Activated T-cell treated with anti-CD3 and anti-CD28 coated beads, Interleukin-2, amount 50 U/mL, for 72 hours (primary cell): Measurements from ENCODE around the gene PRR5L. TPM values are rescaled to one million over a fixed set of nuclear protein-coding genes. Genes with fewer than 3 reads are reported as not detected.

ENCODE experiments used
- ATAC-seq, 2 donors: fragments of 150-1000 bp; cut with Tn5 transposase; replicated peaks in 1 of 2; 2 replicates each; pipeline ENCODE4 v1.10.0; 2021; ENCODE audit warnings: moderate library complexity in 2 of 2, mild to moderate bottlenecking in 1 of 2
- DNase-seq, 2 donors: peaks; one replicate each; pipeline ENCODE4 v3.0.0; 2021 to 2022; ENCODE audit warnings: mixed read lengths in 1 of 2
- H3K27ac Mint-ChIP-seq: one replicate; pipeline ENCODE4 v1.8.0; 2022; ENCODE audit warnings: mild to moderate bottlenecking, moderate library complexity, mixed read lengths
- H3K27me3 Mint-ChIP-seq: one replicate; pipeline ENCODE4 v1.8.0; 2022; ENCODE audit warnings: low read depth, mixed read lengths
- H3K36me3 Mint-ChIP-seq, 2 donors: one replicate each; pipeline ENCODE4 v1.8.0; 2022; ENCODE audit warnings: mixed read lengths in 2 of 2, mild to moderate bottlenecking in 1 of 2; ENCODE audit not compliant: insufficient read depth in 2 of 2
- H3K4me1 Mint-ChIP-seq: one replicate; pipeline ENCODE4 v1.8.0; 2022; ENCODE audit warnings: low read depth, mixed read lengths
- H3K4me3 Mint-ChIP-seq, 2 donors: one replicate each; pipeline ENCODE4 v1.8.0; 2022; ENCODE audit warnings: mild to moderate bottlenecking in 2 of 2, mixed read lengths in 2 of 2, moderate library complexity in 2 of 2
- H3K9me3 Mint-ChIP-seq, 2 donors: one replicate each; pipeline ENCODE4 v1.8.0; 2022; ENCODE audit warnings: mixed read lengths in 2 of 2
- total RNA-seq, 2 donors: library from RNA; stranded (reverse); gene quantifications; one replicate each; pipeline ENCODE4 v1.2.3, GENCODE V29; 2022

The PRR5L gene
- total RNA-seq, 2 donors from 2014 or later: 14.2 to 14.6 TPM

DNA sequence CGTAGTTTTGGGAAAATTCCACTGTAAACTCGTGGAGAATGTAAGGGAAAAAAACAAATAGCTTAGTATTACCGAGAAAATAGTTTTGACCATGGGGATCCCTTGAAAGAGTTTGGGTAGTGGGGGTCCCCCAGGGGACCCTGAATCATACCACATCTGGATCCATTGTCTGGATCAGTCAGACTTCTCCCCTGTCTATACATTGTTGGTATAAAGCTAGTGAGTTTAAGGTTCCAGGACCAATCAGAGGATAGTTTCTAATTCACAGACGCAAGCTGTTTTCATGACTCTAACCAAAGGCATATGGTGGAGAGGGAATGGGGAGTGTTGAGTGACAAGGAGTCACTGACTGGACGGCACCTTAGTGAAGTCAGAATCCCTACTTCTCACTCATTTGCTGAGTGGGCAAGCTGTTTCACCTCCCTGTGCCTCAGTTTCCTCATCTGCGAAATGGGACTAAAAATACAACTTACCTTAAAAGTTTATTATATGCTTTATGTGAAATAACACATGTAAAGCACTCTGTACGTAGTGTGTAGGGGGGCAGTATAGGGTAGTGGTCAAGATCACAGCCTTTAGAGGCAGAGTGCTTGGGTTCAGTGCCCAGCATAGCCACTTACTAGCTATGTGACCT lies 123.8 kb downstream of the PRR5L start:
- no peak overlapping the region for H3K27ac Mint-ChIP-seq
- no peak overlapping the region for H3K4me3 Mint-ChIP-seq
- DNase-seq (no peak), ATAC-seq (no peak)
- peaks cover 49% of the 10 kb centered on the region for H3K4me1 Mint-ChIP-seq
- H3K9me3 Mint-ChIP-seq: no peaks in the 10 kb centered on the region
- H3K27me3 Mint-ChIP-seq: peaks cover 14% of the 10 kb centered on the region
- peaks cover 5 to 14% of the 10 kb centered on the region in 2 donors for H3K36me3 Mint-ChIP-seq

DNA sequence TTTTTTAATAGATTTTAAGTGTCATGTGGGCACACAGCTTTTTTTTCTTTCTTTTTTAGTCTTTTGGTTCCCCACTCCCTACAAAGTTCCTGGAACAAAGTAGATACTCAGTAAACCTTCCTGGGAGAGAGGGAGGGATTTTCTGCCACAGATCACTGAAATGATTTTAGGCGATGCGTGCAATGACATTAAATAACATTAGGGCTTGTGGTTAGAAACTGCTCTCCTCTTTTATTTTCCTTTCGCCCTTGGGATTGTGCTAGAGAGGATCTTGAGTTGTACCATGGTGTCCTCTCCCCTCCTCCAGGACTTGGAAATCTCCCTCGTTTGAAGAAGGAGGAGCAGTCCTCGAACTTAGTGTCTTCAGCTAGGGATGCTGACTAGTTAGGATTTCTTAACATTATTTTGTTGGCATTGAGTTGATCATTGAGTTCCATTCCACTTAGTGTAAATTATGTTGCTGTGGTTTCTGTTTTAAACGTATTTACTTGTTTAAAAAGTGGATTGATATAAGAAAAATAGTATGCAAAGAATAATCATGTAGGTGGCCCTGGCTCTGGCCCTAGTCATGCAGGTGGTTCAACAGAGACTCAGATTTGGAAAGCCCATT lies 125.6 kb downstream of the PRR5L start:
- DNase-seq: no peak
- peak overlapping the region; percentile 88 for H3K27ac Mint-ChIP-seq
- H3K4me3 Mint-ChIP-seq: peak overlapping the region; percentile 56 to 78
- H3K36me3 Mint-ChIP-seq: peaks cover 3 to 14% of the 10 kb centered on the region in 2 donors
- H3K27me3 Mint-ChIP-seq: peaks cover 14% of the 10 kb centered on the region
- peaks cover 52% of the 10 kb centered on the region for H3K4me1 Mint-ChIP-seq
- no peak for ATAC-seq
- H3K9me3 Mint-ChIP-seq: no peaks in the 10 kb centered on the region

DNA sequence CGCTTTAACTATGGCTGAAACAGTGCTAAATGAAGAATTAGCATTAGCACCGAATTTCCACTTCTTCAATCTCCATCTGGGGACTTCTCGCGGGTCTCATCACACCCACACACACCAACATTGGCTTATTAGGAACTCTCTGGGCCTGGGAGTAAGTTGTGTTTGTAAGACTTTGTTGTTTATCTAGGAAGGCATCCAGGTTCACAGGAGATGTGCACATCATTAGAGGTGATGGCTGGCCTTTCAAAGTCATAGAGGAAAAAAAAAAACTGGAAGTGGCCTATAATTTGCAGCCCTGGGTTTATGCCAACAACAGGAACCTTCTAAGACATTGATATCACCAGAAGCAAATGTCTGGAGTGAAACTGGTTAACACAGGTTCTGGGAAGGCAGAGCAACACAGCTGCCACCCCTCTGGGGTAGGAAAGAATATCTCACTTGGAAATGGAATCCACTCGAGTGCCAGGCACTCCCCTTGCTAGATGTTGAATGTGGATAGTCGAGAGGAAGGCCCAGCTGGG lies 129.5 kb downstream of the PRR5L start:
- no peaks in the 10 kb centered on the region for H3K9me3 Mint-ChIP-seq
- H3K27ac Mint-ChIP-seq: peak overlapping the region; percentile 17
- H3K36me3 Mint-ChIP-seq: peaks cover 0 to 10% of the 10 kb centered on the region in 2 donors
- peaks cover 30% of the 10 kb centered on the region for H3K4me1 Mint-ChIP-seq
- peaks cover 14% of the 10 kb centered on the region for H3K27me3 Mint-ChIP-seq
- no peak overlapping the region for H3K4me3 Mint-ChIP-seq
- DNase-seq: no peak
- ATAC-seq: no peak

DNA sequence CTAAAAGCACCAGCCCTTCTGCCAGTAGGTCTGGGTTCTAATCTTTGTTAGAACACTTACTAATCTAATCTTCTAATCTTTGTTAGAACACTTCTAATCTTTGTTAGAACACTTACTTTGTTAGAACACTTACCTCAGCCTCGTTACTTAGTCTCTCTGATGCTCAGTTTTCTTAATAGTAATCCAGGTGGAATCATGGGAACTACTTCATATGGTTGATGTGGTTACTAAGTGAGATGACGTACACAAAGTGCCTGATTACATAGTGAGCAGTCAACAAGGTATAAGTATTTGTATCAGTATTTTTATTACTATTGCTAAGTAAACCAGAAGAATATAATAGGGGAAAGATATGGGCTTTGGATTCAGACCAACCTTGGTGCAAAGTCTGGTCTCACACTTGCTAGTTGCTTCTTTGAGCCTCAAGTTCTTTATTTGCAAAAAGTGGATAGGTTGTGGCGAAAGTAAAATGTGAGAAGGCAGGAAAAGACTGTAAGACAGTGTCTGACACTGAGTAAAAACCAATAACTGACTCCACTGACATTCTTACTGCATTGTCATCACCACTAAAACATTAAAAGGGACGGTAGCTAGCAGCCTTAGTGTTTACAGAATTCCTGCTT lies 130.2 kb downstream of the PRR5L start:
- no peak overlapping the region for H3K4me3 Mint-ChIP-seq
- H3K9me3 Mint-ChIP-seq: no peaks in the 10 kb centered on the region

DNA sequence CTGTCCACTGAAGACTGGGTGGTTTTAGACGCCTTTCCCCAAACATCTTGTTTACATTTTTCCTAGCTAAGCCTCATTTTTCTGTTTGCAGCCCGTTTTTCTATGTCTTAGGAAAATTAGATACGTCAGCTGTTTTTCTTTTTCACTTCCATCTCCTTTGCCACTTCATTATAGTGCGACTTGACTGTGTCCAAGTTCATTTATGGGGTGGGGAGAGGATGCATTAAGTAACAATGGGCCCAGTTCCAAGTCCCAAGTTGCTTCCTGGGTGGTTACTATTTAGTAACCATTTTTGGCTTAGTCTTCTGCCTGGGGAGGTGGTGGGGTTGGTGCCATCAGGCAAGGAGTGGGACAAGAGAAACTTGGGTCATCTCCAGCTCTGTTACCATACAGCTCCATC lies 131.0 kb downstream of the PRR5L start:
- Mint-ChIP-seq H3K4me1 (peaks cover 22% of the 10 kb centered on the region), H3K36me3 (peaks cover 0 to 10% of the 10 kb centered on the region in 2 donors), H3K9me3 (no peaks in the 10 kb centered on the region), H3K4me3 (no peak overlapping the region), H3K27ac (no peak overlapping the region), H3K27me3 (peaks cover 9% of the 10 kb centered on the region)
- ATAC-seq (no peak), DNase-seq (no peak)

More for the DNA sequence above, 130.2 kb downstream of the PRR5L start:
- ATAC-seq (peak in 1 of 2 donors; percentile 26), DNase-seq (no peak)
- peaks cover 23% of the 10 kb centered on the region for H3K4me1 Mint-ChIP-seq
- peaks cover 14% of the 10 kb centered on the region for H3K27me3 Mint-ChIP-seq
- peaks cover 0 to 10% of the 10 kb centered on the region in 2 donors for H3K36me3 Mint-ChIP-seq
- H3K27ac Mint-ChIP-seq: peak overlapping the region; percentile 55

DNA sequence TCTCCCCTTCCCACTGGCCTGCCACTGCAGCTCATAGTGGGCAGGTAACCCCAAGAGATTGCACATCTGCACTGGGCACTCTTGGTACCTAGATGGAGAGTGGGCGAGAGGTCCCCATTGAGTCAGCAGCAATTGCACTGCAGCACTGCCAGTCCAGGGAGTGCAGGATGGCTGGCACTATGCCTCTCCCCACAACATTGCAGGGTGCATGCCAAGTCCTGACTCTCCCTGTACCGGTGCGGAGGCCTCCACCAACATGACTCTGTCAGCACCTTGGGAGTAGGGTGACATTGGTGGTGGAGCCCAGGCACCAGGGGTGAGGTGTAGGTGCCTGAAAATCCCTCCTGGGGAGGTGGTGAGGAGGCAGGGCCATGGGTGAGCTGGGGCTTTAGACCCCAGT lies 131.8 kb downstream of the PRR5L start:
- Mint-ChIP-seq H3K27ac (no peak overlapping the region), H3K4me3 (no peak overlapping the region), H3K36me3 (peaks cover 0 to 8% of the 10 kb centered on the region in 2 donors), H3K9me3 (no peaks in the 10 kb centered on the region), H3K27me3 (peaks cover 5% of the 10 kb centered on the region), H3K4me1 (peaks cover 21% of the 10 kb centered on the region)
- no peak for DNase-seq
- no peak for ATAC-seq

DNA sequence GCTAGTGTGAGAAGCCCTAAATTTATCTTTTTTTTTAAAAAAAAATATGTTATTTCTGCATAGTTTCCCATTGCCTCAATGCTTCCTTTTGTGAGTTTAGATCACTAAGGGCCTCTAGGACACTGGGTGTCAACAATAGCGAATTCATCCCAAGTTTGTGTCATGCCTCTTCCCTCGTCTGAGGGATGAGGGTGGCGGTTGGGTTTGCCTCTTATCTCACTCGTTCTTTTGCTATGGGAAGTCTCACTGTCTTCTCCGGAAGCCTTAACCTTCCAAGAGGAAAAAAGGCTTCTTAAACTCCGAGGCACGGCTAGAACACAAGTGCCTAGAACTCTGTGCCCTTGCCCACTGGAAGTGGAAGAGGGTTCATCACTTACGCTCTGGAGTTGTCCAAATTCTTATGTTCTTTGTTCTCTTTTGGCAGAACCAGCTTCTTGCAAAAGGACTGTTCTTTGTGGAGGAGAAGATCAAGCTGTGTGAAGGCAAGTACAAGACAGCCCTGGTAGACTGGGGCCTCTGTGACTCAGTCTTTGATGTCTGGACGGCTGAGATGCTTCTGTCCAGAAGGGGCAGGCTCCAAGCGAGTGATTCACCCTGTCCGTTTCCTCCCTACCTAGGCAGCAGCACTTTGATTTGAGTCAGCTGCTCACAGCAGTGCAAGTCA lies 135.5 kb downstream of the PRR5L start:
- Mint-ChIP-seq H3K27ac (peak overlapping the region; percentile 78), H3K4me3 (peak overlapping the region; percentile 16 to 56)
- ATAC-seq: peak; percentile 100

DNA sequence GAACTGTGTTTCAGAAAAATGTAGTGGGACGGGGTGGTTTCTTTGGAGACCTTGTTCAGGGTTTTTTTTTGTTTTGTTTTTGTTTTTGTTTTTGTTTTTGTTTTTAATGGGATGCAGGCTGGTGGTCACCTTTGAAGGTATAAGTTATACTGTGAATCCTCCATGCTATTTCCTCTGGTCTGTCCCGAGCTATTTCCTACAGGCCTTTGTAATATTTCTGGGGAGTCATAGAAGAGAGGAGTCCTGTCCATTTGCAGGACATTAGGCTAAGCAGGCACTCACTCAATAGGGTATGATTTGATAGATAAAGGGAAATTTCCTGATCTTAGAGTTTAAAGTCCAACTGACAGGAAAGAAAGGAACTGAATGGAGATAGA lies 136.0 kb downstream of the PRR5L start:
- Mint-ChIP-seq H3K4me3 (peak overlapping the region in 1 of 2 donors; percentile 56), H3K27me3 (no peaks in the 10 kb centered on the region), H3K36me3 (peaks cover 3 to 8% of the 10 kb centered on the region in 2 donors), H3K27ac (peak overlapping the region; percentile 78), H3K4me1 (peaks cover 18% of the 10 kb centered on the region), H3K9me3 (no peaks in the 10 kb centered on the region)
- ATAC-seq (peak; percentile 13 to 14), DNase-seq (no peak)

More for the DNA sequence above, 135.5 kb downstream of the PRR5L start:
- H3K27me3 Mint-ChIP-seq: no peaks in the 10 kb centered on the region
- peaks cover 3 to 8% of the 10 kb centered on the region in 2 donors for H3K36me3 Mint-ChIP-seq
- no peaks in the 10 kb centered on the region for H3K9me3 Mint-ChIP-seq
- H3K4me1 Mint-ChIP-seq: peaks cover 18% of the 10 kb centered on the region
- peak; percentile 67 to 69 for DNase-seq

DNA sequence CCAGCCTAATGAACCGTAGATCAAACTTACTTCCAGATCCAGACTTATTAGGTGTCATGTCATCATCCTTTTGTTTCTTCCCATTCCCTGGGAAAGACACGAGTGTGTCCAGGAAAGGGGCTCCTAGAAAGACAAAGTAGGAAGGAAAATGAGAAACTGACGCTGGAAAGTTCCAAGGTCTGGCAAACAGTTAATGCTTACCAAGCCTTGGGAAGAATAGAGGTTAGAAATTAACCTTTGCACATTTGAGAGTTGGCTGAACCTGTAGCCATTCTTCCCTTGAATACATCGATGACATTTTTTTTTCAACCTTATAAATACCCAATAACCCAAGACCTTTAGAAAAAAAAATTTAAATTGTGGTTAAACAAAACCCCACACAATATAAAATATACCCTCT lies 136.7 kb downstream of the PRR5L start:
- H3K27me3 Mint-ChIP-seq: no peaks in the 10 kb centered on the region
- ATAC-seq (no peak), DNase-seq (no peak)
- H3K36me3 Mint-ChIP-seq: peaks cover 3 to 8% of the 10 kb centered on the region in 2 donors
- no peaks in the 10 kb centered on the region for H3K9me3 Mint-ChIP-seq
- no peak overlapping the region for H3K4me3 Mint-ChIP-seq
- no peak overlapping the region for H3K27ac Mint-ChIP-seq
- peaks cover 18% of the 10 kb centered on the region for H3K4me1 Mint-ChIP-seq

DNA sequence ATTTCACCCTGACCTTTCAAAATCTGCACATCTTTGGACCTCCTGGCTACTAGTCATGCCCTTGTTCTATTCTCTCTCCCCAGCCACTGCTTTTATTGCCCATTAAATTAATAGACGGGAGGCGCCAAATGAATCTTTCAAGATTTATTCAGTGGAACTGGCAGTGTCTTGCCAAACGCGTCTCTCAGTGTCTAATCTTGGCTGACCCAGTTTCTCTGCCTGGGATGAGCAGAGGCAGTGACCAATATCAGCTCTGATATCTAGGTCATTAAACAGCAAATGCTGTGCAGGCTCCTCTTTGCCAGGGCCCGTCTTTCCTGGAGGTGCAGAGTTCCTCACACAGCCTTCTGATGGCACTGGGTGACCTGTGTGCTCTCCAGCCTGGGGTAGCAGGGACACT lies 140.0 kb downstream of the PRR5L start:
- H3K4me3 Mint-ChIP-seq: no peak overlapping the region
- no peak overlapping the region for H3K27ac Mint-ChIP-seq
- no peaks in the 10 kb centered on the region for H3K9me3 Mint-ChIP-seq
- DNase-seq (no peak), ATAC-seq (no peak)
- H3K36me3 Mint-ChIP-seq: peaks cover 3 to 13% of the 10 kb centered on the region in 2 donors
- no peaks in the 10 kb centered on the region for H3K27me3 Mint-ChIP-seq
- H3K4me1 Mint-ChIP-seq: peaks cover 18% of the 10 kb centered on the region

DNA sequence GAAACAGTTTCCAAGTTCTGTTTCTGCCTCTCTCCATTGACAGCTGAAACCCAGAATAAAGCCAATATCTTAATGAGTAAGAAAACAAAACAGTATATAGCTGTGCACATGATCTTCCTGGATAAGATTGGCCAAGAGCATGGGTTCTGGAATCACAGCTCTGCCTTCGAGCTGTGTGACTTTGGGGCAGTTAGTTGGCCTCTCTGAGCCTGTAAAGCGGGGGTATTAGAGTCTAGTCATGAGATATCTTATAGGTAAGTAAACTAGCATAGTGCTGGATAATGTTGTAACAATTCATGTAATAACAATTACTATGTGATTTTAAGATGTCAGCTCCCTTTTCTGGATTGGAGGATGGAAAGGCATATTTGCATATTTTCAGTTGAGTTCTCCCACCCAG lies 140.5 kb downstream of the PRR5L start:
- Mint-ChIP-seq H3K27ac (no peak overlapping the region), H3K4me1 (peaks cover 18% of the 10 kb centered on the region), H3K36me3 (peaks cover 3 to 13% of the 10 kb centered on the region in 2 donors), H3K4me3 (no peak overlapping the region), H3K9me3 (no peaks in the 10 kb centered on the region), H3K27me3 (no peaks in the 10 kb centered on the region)
- DNase-seq (no peak), ATAC-seq (no peak)

DNA sequence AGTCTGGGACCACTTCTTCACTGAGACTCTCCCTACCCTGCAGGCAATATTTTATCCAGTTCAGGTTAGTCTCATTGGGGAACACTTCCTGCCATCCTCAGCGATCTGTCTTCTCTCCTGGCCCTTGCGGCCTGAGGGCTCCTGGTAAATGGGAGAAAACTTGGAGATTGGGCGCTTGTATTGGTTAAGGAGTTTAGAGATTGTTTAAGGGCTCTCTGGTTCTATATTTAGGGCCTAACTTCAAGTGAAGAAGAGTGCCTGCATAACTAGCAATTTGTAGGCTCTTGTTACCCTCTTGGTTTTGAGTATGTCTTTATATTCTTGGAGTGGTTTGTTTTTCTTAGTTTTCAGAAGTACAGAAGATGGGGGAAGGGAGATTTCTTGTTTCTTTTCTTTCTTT lies 141.3 kb downstream of the PRR5L start:
- H3K27ac Mint-ChIP-seq: no peak overlapping the region
- H3K36me3 Mint-ChIP-seq: peaks cover 3 to 13% of the 10 kb centered on the region in 2 donors
- H3K4me3 Mint-ChIP-seq: no peak overlapping the region

DNA sequence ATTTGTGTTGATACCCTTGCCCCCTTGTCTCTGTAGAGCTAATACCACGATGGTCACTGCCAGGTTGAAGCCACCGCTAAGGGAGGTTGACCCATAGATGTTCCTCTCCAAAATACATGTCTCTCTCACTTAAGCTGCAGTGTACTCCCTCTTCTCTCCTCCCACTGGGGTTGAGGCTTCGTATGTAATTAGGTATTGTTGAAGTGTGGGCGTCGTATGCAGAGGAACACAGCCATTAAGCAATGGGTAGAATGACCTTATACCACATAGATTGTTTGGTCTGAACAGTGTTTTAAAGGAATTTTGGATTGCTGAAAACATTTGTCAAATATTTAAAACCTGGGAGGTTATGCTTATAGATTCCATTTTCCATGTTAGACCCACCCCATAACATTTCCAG lies 142.0 kb downstream of the PRR5L start:
- no peak for DNase-seq
- Mint-ChIP-seq H3K27me3 (no peaks in the 10 kb centered on the region), H3K36me3 (peaks cover 5 to 11% of the 10 kb centered on the region in 2 donors), H3K27ac (no peak overlapping the region), H3K9me3 (no peaks in the 10 kb centered on the region), H3K4me1 (peaks cover 18% of the 10 kb centered on the region), H3K4me3 (no peak overlapping the region)
- no peak for ATAC-seq

More for the DNA sequence above, 141.3 kb downstream of the PRR5L start:
- H3K27me3 Mint-ChIP-seq: no peaks in the 10 kb centered on the region
- H3K9me3 Mint-ChIP-seq: no peaks in the 10 kb centered on the region
- ATAC-seq (no peak), DNase-seq (no peak)
- peaks cover 18% of the 10 kb centered on the region for H3K4me1 Mint-ChIP-seq
